ENCODE results near the gene BAZ1B.

GRCh38 chr7:73436031-73436929, 85.8 kb downstream of the BAZ1B start:
- TF ChIP-seq CTCF (IDR thresholded peaks at IDR 0.05; ENCODE audit: insufficient read depth, low read length, poor library complexity, severe bottlenecking) (no peak), EZH2phosphoT487 (conservative IDR thresholded peaks at IDR 0.05; ENCODE audit: low read length) (no peak)

Measured in SU-DHL-6 (cell line).